ENCODE measurements around the gene TRPV6. TPM values are rescaled to one million over a fixed set of nuclear protein-coding genes. Genes with fewer than 3 reads are reported as not detected.

TRPV6 gene
- polyA plus RNA-seq (ENCODE audit: insufficient read length in 4 of 4), result 10 to 100 TPM in 2 of 4 donors, 1 to 10 TPM in 2; 8.4 to 16.5 (median 11.5) TPM

- DNase-seq (ENCODE audit: low read depth in 4 of 4, low spot score in 2 of 4), result peak in 1 of 4 donors; percentile 36
These were observed at the start of gene TRPV6 for GRCh38 chr7:142885311-142886230. TSS of gene TRPV6 (minus strand) at chr7:142885745.

- no peak for DNase-seq (ENCODE audit: low read depth in 4 of 4, low spot score in 2 of 4)
These were observed 48.5 kb upstream of the TRPV6 start for GRCh38 chr7:142934056-142934455.

GRCh38 chr7:142933624-142934023, 48.1 kb upstream of the TRPV6 start, which contains the start of gene TRPV5:
TSS of gene TRPV5 (minus strand) at chr7:142933746. CDS start at chr7:142933459, 287 bp downstream.
- DNase-seq (ENCODE audit: low read depth in 4 of 4, low spot score in 2 of 4), result no peak

GRCh38 chr7:142933092-142933475, 47.5 kb upstream of the TRPV6 start:
- DNase-seq (ENCODE audit: low read depth in 4 of 4, low spot score in 2 of 4), result no peak

- DNase-seq (ENCODE audit: low read depth in 4 of 4, low spot score in 2 of 4), result no peak
These were observed 47.0 kb upstream of the TRPV6 start for GRCh38 chr7:142932386-142933091.

GRCh38 chr7:142930126-142930730, 44.7 kb upstream of the TRPV6 start:
- no peak for DNase-seq (ENCODE audit: low read depth in 4 of 4, low spot score in 2 of 4)

GRCh38 chr7:142927949-142928348, 42.4 kb upstream of the TRPV6 start:
- DNase-seq (ENCODE audit: low read depth in 4 of 4, low spot score in 2 of 4), result no peak

- DNase-seq (ENCODE audit: low read depth in 4 of 4, low spot score in 2 of 4), result no peak
These were observed 41.7 kb upstream of the TRPV6 start for GRCh38 chr7:142927085-142927745.

- no peak for DNase-seq (ENCODE audit: low read depth in 4 of 4, low spot score in 2 of 4)
These were observed 39.9 kb upstream of the TRPV6 start for GRCh38 chr7:142925413-142925812.

- no peak for DNase-seq (ENCODE audit: low read depth in 4 of 4, low spot score in 2 of 4)
These were observed 37.8 kb upstream of the TRPV6 start for GRCh38 chr7:142923391-142923790.

- no peak for DNase-seq (ENCODE audit: low read depth in 4 of 4, low spot score in 2 of 4)
These were observed 34.1 kb upstream of the TRPV6 start for GRCh38 chr7:142919656-142920055.

GRCh38 chr7:142918901-142919300, 33.4 kb upstream of the TRPV6 start:
- DNase-seq (ENCODE audit: low read depth in 4 of 4, low spot score in 2 of 4), result no peak

GRCh38 chr7:142917447-142917846, 31.9 kb upstream of the TRPV6 start:
- no peak for DNase-seq (ENCODE audit: low read depth in 4 of 4, low spot score in 2 of 4)

GRCh38 chr7:142916508-142916907, 31.0 kb upstream of the TRPV6 start:
- DNase-seq (ENCODE audit: low read depth in 4 of 4, low spot score in 2 of 4), result peak in 1 of 4 donors; percentile 29

GRCh38 chr7:142915315-142915714, 29.8 kb upstream of the TRPV6 start:
- DNase-seq (ENCODE audit: low read depth in 4 of 4, low spot score in 2 of 4), result no peak

GRCh38 chr7:142914121-142914520, 28.6 kb upstream of the TRPV6 start:
- no peak for DNase-seq (ENCODE audit: low read depth in 4 of 4, low spot score in 2 of 4)

- no peak for DNase-seq (ENCODE audit: low read depth in 4 of 4, low spot score in 2 of 4)
These were observed 28.0 kb upstream of the TRPV6 start for GRCh38 chr7:142913566-142913965.

- DNase-seq (ENCODE audit: low read depth in 4 of 4, low spot score in 2 of 4), result no peak
These were observed 27.5 kb upstream of the TRPV6 start for GRCh38 chr7:142913051-142913450.

- no peak for DNase-seq (ENCODE audit: low read depth in 4 of 4, low spot score in 2 of 4)
These were observed 24.9 kb upstream of the TRPV6 start for GRCh38 chr7:142910481-142910880.

- DNase-seq (ENCODE audit: low read depth in 4 of 4, low spot score in 2 of 4), result no peak
These were observed 24.5 kb upstream of the TRPV6 start for GRCh38 chr7:142910031-142910433.

Data from left renal cortex interstitium (tissue), 4 donors.